Uterus (tissue), 2 donors: ENCODE results near the gene ABHD16A.

Experiments
- CTCF ChIP-seq, 4 experiments: fragments of 200-600 bp in 2 of 4; fragments of 450-650 bp in 2 of 4; sonication (generic) in 2 of 4; IDR thresholded peaks; one replicate each; pipeline ENCODE4 v1.5.1; 2016 to 2019; ENCODE audit warnings: antibody characterized with exemption in 4 of 4, mild to moderate bottlenecking in 2 of 4, moderate library complexity in 1 of 4
- POLR2A ChIP-seq, 2 donors: fragments of 450-650 bp; IDR thresholded peaks; one replicate each; pipeline ENCODE4 v1.6.1; 2016; ENCODE audit warnings: antibody characterized with exemption in 2 of 2, mild to moderate bottlenecking in 1 of 2, moderate library complexity in 1 of 2

- TF ChIP-seq CTCF (IDR thresholded peaks at IDR 0.05) (no peak), POLR2A (IDR thresholded peaks at IDR 0.05) (no peak)
Observed at GRCh38 chr6:31654574-31655348, 48.4 kb downstream of the ABHD16A start.
